Uterus (tissue), 2 donors: ENCODE results near the gene GIGYF2.

Experiments
- CTCF ChIP-seq, 4 experiments: fragments of 200-600 bp in 2 of 4; fragments of 450-650 bp in 2 of 4; sonication (generic) in 2 of 4; IDR thresholded peaks; one replicate each; pipeline ENCODE4 v1.5.1; 2016 to 2019; ENCODE audit warnings: antibody characterized with exemption in 4 of 4, mild to moderate bottlenecking in 2 of 4, moderate library complexity in 1 of 4
- POLR2A ChIP-seq, 2 donors: fragments of 450-650 bp; IDR thresholded peaks; one replicate each; pipeline ENCODE4 v1.6.1; 2016; ENCODE audit warnings: antibody characterized with exemption in 2 of 2, mild to moderate bottlenecking in 1 of 2, moderate library complexity in 1 of 2

GRCh38 chr2:232869138-232870017 lies 172.2 kb downstream of the GIGYF2 start:
- no peak for TF ChIP-seq CTCF (IDR thresholded peaks at IDR 0.05)
- no peak for TF ChIP-seq POLR2A (IDR thresholded peaks at IDR 0.05)
